Measurements from ENCODE around the gene CFAP298. TPM values are rescaled to one million over a fixed set of nuclear protein-coding genes. Genes with fewer than 3 reads are reported as not detected.

CFAP298 gene
- total RNA-seq, 4 donors from 2014 or later: 39.5 to 60.7 (median 43.5) TPM

GRCh38 chr21:32587651-32588050 is 24.5 kb downstream of the CFAP298 start:
- no peaks in the 10 kb centered on the region for H3K36me3 ChIP-seq
- WGBS, 2 donors: 96 to 97% methylated on average over 5 of the region's 5 CpGs
- H3K4me1 ChIP-seq: no peaks in the 10 kb centered on the region
- TF ChIP-seq POLR2A (IDR thresholded peaks at IDR 0.05): no peak
- TF ChIP-seq CTCF (IDR thresholded peaks at IDR 0.05): no peak
- no peak overlapping the region for H3K4me3 ChIP-seq (replicated peaks in 1 of 3)
- no peaks in the 10 kb centered on the region for H3K9me3 ChIP-seq
- no peak overlapping the region for H3K27ac ChIP-seq
- no peaks in the 10 kb centered on the region for H3K27me3 ChIP-seq
- no peak for DNase-seq
- intact Hi-C loops (cut with DNase I): no loop called here

GRCh38 chr21:32587120-32587519 is 25.1 kb downstream of the CFAP298 start:
- DNase-seq: no peak
- Histone ChIP-seq H3K4me3 (replicated peaks in 1 of 3) (no peak overlapping the region), H3K27me3 (no peaks in the 10 kb centered on the region), H3K9me3 (no peaks in the 10 kb centered on the region), H3K27ac (no peak overlapping the region), H3K4me1 (no peaks in the 10 kb centered on the region), H3K36me3 (no peaks in the 10 kb centered on the region)
- intact Hi-C loops (cut with DNase I): no loop called here
- TF ChIP-seq POLR2A (IDR thresholded peaks at IDR 0.05) (no peak), CTCF (IDR thresholded peaks at IDR 0.05) (no peak)
- 84% methylated on average over 11 to 13 of the region's 13 CpGs for WGBS, 2 donors

- TF ChIP-seq POLR2A (IDR thresholded peaks at IDR 0.05) (no peak), CTCF (IDR thresholded peaks at IDR 0.05) (no peak)
- Histone ChIP-seq H3K27ac (no peak overlapping the region), H3K27me3 (no peaks in the 10 kb centered on the region), H3K9me3 (no peaks in the 10 kb centered on the region), H3K4me1 (no peaks in the 10 kb centered on the region), H3K36me3 (no peaks in the 10 kb centered on the region), H3K4me3 (replicated peaks in 1 of 3) (no peak overlapping the region)
- intact Hi-C loops (cut with DNase I): no loop called here
- 88 to 93% methylated on average over 9 of the region's 9 CpGs for WGBS, 2 donors
- DNase-seq: no peak
These were observed 26.2 kb downstream of the CFAP298 start for GRCh38 chr21:32585970-32586369.

- DNase-seq: no peak
- H3K27me3 ChIP-seq: no peaks in the 10 kb centered on the region
- TF ChIP-seq POLR2A (IDR thresholded peaks at IDR 0.05): no peak
- TF ChIP-seq CTCF (IDR thresholded peaks at IDR 0.05): no peak
- H3K4me1 ChIP-seq: no peaks in the 10 kb centered on the region
- no peaks in the 10 kb centered on the region for H3K9me3 ChIP-seq
- no peaks in the 10 kb centered on the region for H3K36me3 ChIP-seq
- no peak within 1 kb of the TSS for H3K27ac ChIP-seq
- no peak within 1 kb of the TSS for H3K4me3 ChIP-seq (replicated peaks in 1 of 3)
- intact Hi-C loops (cut with DNase I): no loop called here
- WGBS, 2 donors: 88 to 90% methylated on average over 17 of the region's 17 CpGs
These were observed 27.0 kb downstream of the CFAP298 start, which contains the start of gene TCP10L for GRCh38 chr21:32585042-32585710. Gene TCP10L (minus strand): TSS chr21:32585523. CDS start chr21:32584304, 1,219 bp downstream.

- no peaks in the 10 kb centered on the region for H3K4me1 ChIP-seq
- H3K36me3 ChIP-seq: no peaks in the 10 kb centered on the region
- TF ChIP-seq POLR2A (IDR thresholded peaks at IDR 0.05) (no peak), CTCF (IDR thresholded peaks at IDR 0.05) (no peak)
- H3K27ac ChIP-seq: no peak overlapping the region
- DNase-seq: no peak
- WGBS, 2 donors: 90 to 93% methylated on average over 8 of the region's 8 CpGs
- H3K27me3 ChIP-seq: no peaks in the 10 kb centered on the region
- intact Hi-C loops (cut with DNase I): no loop called here
- no peak overlapping the region for H3K4me3 ChIP-seq (replicated peaks in 1 of 3)
- H3K9me3 ChIP-seq: no peaks in the 10 kb centered on the region
These were observed 27.7 kb downstream of the CFAP298 start for GRCh38 chr21:32584472-32584871.

Measured in thyroid gland (tissue), 4 donors.